AG04450 (cell line): ENCODE data around the gene RIC8B. TPM values are rescaled to one million over a fixed set of nuclear protein-coding genes. Genes with fewer than 3 reads are reported as not detected.

ENCODE experiments used
- CTCF ChIA-PET: fragments of 300-600, 350-600 bp; formaldehyde crosslinking; extraction: SDS; loops from one replicate; lab custom pipeline; 2022; ENCODE audit warnings: antibody characterized with exemption, inconsistent platforms; lab: Charles Lee
- POLR2A ChIA-PET: fragments of 350-600 bp; formaldehyde crosslinking; extraction: SDS; loops from one replicate; lab custom pipeline; 2021; ENCODE audit warnings: antibody characterized with exemption, inconsistent platforms; lab: Yijun Ruan, JAX
- DNase-seq: peaks from one replicate; pipeline ENCODE4 v3.0.0-alpha.2; 2011; ENCODE audit warnings: low read depth, low spot score
- H3K27ac ChIP-seq: one replicate; pipeline ENCODE4 v1.5.1; 2012; ENCODE audit warnings: low read depth, low read length, control low read depth
- H3K27me3 ChIP-seq: one replicate; pipeline ENCODE4 v1.6.0; 2012; ENCODE audit warnings: low read length; ENCODE audit not compliant: control insufficient read depth, insufficient read depth
- H3K4me3 ChIP-seq: 2 replicates; pipeline ENCODE4 v1.5.1; 2011; ENCODE audit warnings: mild to moderate bottlenecking, low read depth, low read length, control low read depth
- H3K9me3 ChIP-seq: 2 replicates; pipeline ENCODE4 v1.5.1; 2012; ENCODE audit warnings: low read length; ENCODE audit not compliant: control insufficient read depth, insufficient read depth
- polyA plus RNA-seq: library from polyadenylated mRNA; depleted of rRNA; stranded (reverse); fragments of >200 nt; gene quantifications from 2 replicates; pipeline ENCODE4 v1.2.3, GENCODE V29; 2011
- TF ChIP-seq, protein P1 (sequence below): IDR thresholded peaks from 2 replicates; pipeline ENCODE4 v1.5.1; 2011; ENCODE audit warnings: low read depth, low read length, control low read depth, inconsistent platforms

Gene RIC8B
- polyA plus RNA-seq, 1 experiment, result 11.2 TPM

DNA sequence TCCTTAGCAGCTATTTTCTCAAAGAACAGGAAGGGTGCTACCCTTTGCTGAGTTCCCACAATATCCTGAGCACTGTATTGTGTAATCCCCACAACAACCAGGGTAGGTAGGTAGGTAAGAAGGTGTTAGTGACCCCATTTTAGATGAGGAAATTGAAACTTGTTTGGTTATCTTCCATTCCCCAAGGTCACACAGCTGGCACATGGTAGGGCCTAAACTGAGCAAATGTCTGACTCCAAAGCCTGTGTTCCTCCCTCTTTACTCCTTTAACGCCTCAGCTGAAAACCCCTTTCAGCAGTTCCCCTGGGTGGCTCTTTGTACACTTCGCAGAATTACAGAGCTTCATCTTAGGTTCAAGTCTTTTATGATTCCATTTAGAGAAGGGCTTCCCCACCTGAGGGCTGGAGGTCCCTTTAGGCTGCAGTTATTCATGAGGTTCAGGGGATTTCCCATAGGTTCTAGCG, 26.5 kb upstream of the RIC8B start:
- Histone ChIP-seq H3K27ac (no peak overlapping the region), H3K9me3 (no peaks in the 10 kb centered on the region), H3K4me3 (no peak overlapping the region), H3K27me3 (peaks cover 2% of the 10 kb centered on the region)
- ChIA-PET CTCF (no interaction called here), POLR2A (no interaction called here)
- no peak for DNase-seq
- TF ChIP-seq, protein P1, sequence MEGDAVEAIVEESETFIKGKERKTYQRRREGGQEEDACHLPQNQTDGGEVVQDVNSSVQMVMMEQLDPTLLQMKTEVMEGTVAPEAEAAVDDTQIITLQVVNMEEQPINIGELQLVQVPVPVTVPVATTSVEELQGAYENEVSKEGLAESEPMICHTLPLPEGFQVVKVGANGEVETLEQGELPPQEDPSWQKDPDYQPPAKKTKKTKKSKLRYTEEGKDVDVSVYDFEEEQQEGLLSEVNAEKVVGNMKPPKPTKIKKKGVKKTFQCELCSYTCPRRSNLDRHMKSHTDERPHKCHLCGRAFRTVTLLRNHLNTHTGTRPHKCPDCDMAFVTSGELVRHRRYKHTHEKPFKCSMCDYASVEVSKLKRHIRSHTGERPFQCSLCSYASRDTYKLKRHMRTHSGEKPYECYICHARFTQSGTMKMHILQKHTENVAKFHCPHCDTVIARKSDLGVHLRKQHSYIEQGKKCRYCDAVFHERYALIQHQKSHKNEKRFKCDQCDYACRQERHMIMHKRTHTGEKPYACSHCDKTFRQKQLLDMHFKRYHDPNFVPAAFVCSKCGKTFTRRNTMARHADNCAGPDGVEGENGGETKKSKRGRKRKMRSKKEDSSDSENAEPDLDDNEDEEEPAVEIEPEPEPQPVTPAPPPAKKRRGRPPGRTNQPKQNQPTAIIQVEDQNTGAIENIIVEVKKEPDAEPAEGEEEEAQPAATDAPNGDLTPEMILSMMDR, result no peak

DNA sequence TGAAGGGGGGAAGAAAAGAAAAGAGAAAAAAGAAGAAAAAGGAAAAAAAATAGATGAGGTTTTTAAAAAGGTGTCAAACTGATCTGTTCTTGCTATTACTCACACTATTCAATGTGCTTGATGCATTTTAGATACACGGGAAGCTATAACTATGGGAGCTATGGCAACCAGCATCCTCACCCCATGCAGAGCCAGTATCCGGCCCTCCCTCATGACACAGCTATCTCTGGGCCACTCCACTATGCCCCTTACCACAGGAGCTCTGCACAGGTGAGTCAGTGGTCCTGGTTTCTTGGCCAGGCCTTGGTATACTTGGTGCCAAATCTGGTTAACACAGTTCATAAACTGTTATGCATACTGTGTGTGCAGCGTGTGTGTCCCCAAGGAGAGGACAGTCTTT, 24.0 kb upstream of the RIC8B start:
- ChIA-PET CTCF (interaction anchor here (0.9 kb wide), 1 partner anchor 91 kb away, joined by 5 read pairs; no protein-coding TSS in a partner anchor), POLR2A (no interaction called here)
- TF ChIP-seq, protein P1, result no peak
- DNase-seq, result no peak
- no peak overlapping the region for H3K27ac ChIP-seq
- no peaks in the 10 kb centered on the region for H3K9me3 ChIP-seq
- H3K4me3 ChIP-seq, result no peak overlapping the region
- H3K27me3 ChIP-seq, result no peaks in the 10 kb centered on the region

DNA sequence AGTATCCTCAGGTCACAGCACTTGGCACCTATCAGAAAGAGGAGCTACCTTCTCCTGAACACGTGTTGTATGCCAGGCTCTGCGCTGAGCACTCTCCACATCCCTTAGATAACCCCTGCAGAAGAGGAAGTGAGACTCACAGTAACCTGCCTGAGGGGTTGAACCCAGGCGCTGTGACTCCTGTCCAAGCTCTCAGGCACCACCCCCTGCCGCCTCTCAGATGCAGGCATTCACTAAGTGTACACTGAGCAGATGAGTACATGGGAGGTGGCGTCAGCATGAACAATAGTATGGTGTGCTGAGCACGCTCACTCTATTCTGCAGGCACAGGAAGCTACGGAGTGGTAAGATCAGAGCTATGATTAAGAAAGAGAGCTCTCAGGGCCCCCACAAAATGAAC, 21.0 kb upstream of the RIC8B start:
- Histone ChIP-seq H3K27ac (no peak overlapping the region), H3K9me3 (no peaks in the 10 kb centered on the region), H3K4me3 (no peak overlapping the region), H3K27me3 (no peaks in the 10 kb centered on the region)
- ChIA-PET CTCF (no interaction called here), POLR2A (no interaction called here)
- TF ChIP-seq, protein P1, result no peak
- DNase-seq, result no peak

DNA sequence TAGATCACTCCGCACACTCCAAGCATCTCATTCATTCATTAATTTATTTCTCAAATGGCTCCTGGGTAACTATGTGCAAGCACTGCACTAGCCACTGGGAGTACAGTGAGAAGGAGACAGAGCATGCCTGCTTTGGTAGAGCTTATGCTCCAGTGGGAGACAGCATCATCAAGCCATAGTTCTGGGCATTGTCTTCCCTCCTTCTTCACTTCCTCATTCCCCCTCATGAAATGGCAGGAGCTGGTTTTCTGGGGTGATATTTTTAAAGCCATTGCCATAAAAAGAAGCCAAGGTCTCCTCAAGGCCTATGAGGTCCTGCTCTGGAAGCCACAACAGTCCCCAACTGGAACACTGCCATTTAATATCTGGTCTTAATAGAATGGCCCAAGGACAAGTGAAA, 20.2 kb upstream of the RIC8B start:
- Histone ChIP-seq H3K27me3 (no peaks in the 10 kb centered on the region), H3K9me3 (no peaks in the 10 kb centered on the region), H3K4me3 (no peak overlapping the region), H3K27ac (no peak overlapping the region)
- TF ChIP-seq, protein P1, result no peak
- POLR2A ChIA-PET, result no interaction called here
- CTCF ChIA-PET, result no interaction called here
- DNase-seq, result no peak

DNA sequence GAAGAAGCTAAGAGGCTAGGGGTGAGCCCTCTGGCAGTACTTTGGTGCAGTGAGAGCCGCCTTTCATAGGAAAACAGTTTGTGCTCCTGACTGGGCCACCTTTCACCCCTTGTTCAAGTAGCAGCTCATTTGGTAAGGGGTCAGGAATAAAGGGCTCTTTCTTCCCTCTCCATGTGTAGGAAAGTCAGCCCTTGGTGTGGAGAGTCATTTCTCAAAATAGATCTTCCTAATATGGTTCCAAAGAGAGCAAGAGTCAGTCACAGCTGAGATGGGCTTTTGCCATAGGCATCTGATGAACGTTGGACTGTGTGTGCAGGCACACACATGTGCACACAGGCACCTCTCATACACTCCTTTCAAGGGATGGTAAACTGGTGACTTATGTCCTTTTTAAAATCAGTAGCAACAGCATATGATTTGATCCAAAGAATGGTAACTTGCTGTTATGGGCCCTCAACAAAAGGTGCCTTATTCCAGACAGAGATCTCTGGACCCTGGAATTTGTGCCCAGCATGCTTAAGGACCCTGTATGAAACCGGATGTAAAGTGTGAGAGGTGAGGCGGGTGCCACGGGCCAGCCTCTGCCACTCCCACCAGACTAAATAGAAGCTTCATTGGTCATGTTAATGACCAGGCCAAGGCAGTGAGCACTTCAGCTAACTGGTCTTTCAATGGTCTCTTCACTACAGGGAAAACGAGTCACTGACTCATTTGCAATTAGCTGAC, 16.7 kb upstream of the RIC8B start:
- TF ChIP-seq, protein P1, result no peak
- H3K9me3 ChIP-seq, result no peaks in the 10 kb centered on the region
- no peak for DNase-seq
- ChIA-PET POLR2A (no interaction called here), CTCF (interaction anchor here (1.4 kb wide), 1 partner anchor 84 kb away, joined by 3 read pairs; no protein-coding TSS in a partner anchor)
- H3K27me3 ChIP-seq, result no peaks in the 10 kb centered on the region
- no peak overlapping the region for H3K4me3 ChIP-seq
- no peak overlapping the region for H3K27ac ChIP-seq
